Endothelial cell of umbilical vein (primary cell): Measurements from ENCODE around the gene RXFP1. TPM values are rescaled to one million over a fixed set of nuclear protein-coding genes. Genes with fewer than 3 reads are reported as not detected.

ENCODE experiments used
- Bru-seq: library from RNA; stranded (reverse); fragments of 400-500 nt; gene quantifications from one replicate; lab custom pipeline; 2021; lab: Mats Ljungman, UMichigan
- BruChase-seq, 2 experiments: library from RNA; stranded (reverse); fragments of 400-500 nt; gene quantifications; one replicate each; lab custom pipeline; 2021; lab: Mats Ljungman, UMichigan
- BruUV-seq: library from RNA; stranded (reverse); fragments of 400-500 nt; replicated peaks from 2 replicates; lab custom pipeline; 2021; lab: Mats Ljungman, UMichigan
- CTCF ChIA-PET: fragments of 300-600, 350-600 bp; sonication (Branson Sonifier 250); formaldehyde crosslinking; loops from one replicate; lab custom pipeline; 2021; ENCODE audit warnings: antibody characterized with exemption, inconsistent platforms; lab: Charles Lee
- POLR2A ChIA-PET: fragments of 300-600, 350-600 bp; sonication (Branson Sonifier 250); formaldehyde crosslinking; loops from one replicate; lab custom pipeline; 2021; ENCODE audit warnings: antibody characterized with exemption, inconsistent platforms; lab: Charles Lee
- DNase-seq: peaks from one replicate; pipeline ENCODE4 v3.0.0-alpha.2; 2011; ENCODE audit warnings: low read depth, low spot score
- FAIRE-seq: peaks from 2 replicates; lab custom pipeline; 2011; peaks lifted over from hg19 to GRCh38; lab: Jason Lieb, UNC
- H2AFZ ChIP-seq: 2 replicates; pipeline ENCODE4 v1.6.0; 2012; ENCODE audit warnings: low read depth, low read length, control low read depth, inconsistent platforms
- H3K27ac ChIP-seq: 2 replicates; pipeline ENCODE4 v1.5.1; 2011; ENCODE audit warnings: low read depth, mild to moderate bottlenecking, control low read depth, low read length, moderate library complexity; ENCODE audit not compliant: insufficient read depth
- H3K27me3 ChIP-seq, 2 experiments: 2 replicates each; pipeline versions ENCODE4 v1.6.0 to v1.6.1; 2011; ENCODE audit warnings: low read length in 2 of 2, mixed read lengths in 1 of 2; ENCODE audit not compliant: control insufficient read depth in 2 of 2, insufficient read depth in 2 of 2
- H3K36me3 ChIP-seq, 2 experiments: 2 replicates in 1 of 2; 3 replicates in 1 of 2; pipeline ENCODE4 v1.5.1; 2011; ENCODE audit warnings: low read length in 2 of 2, mild to moderate bottlenecking in 1 of 2, moderate library complexity in 1 of 2; ENCODE audit not compliant: control insufficient read depth in 2 of 2, insufficient read depth in 2 of 2; ENCODE audit errors: extremely low read depth in 1 of 2
- H3K4me1 ChIP-seq: 3 replicates; pipeline ENCODE4 v1.5.1; 2011; ENCODE audit warnings: mild to moderate bottlenecking, low read length; ENCODE audit not compliant: control insufficient read depth, insufficient read depth; ENCODE audit errors: extremely low read depth
- H3K4me2 ChIP-seq: 2 replicates; pipeline ENCODE4 v1.6.1; 2011; ENCODE audit warnings: low read length, control low read depth, mixed read lengths; ENCODE audit not compliant: insufficient read depth
- H3K4me3 ChIP-seq, 3 experiments: fragments of 200-600 bp in 1 of 3; sonication (generic), shearing (Covaris generic) in 1 of 3; replicated peaks in 1 of 3; 2 replicates each; pipeline ENCODE4 v1.5.1; 2011 to 2016; ENCODE audit warnings: control low read depth in 3 of 3, low read length in 3 of 3, mild to moderate bottlenecking in 2 of 3, inconsistent platforms in 1 of 3, low read depth in 1 of 3, moderate library complexity in 1 of 3; ENCODE audit not compliant: insufficient read depth in 1 of 3
- H3K79me2 ChIP-seq: 2 replicates; pipeline ENCODE4 v1.6.0; 2012; ENCODE audit warnings: low read length, inconsistent platforms; ENCODE audit not compliant: control insufficient read depth, insufficient read depth
- H3K9ac ChIP-seq: replicated peaks from 2 replicates; pipeline ENCODE3; 2011; ENCODE audit warnings: low read length, control low read depth; ENCODE audit not compliant: insufficient read depth; ENCODE audit errors: extremely low read depth
- H3K9me1 ChIP-seq: replicated peaks from 3 replicates; pipeline ENCODE4 v1.6.0; 2011; ENCODE audit warnings: mild to moderate bottlenecking, low read length; ENCODE audit not compliant: control insufficient read depth, insufficient read depth; ENCODE audit errors: extremely low read depth
- H3K9me3 ChIP-seq: replicated peaks from 2 replicates; pipeline ENCODE4 v1.5.1; 2012; ENCODE audit warnings: low read length, inconsistent platforms; ENCODE audit not compliant: control insufficient read depth, insufficient read depth
- H4K20me1 ChIP-seq: replicated peaks from 2 replicates; pipeline ENCODE3; 2011; ENCODE audit warnings: mild to moderate bottlenecking, low read length; ENCODE audit not compliant: control insufficient read depth, insufficient read depth; ENCODE audit errors: extremely low read depth
- EZH2 ChIP-seq: IDR thresholded peaks from 2 replicates; pipeline ENCODE4 v1.6.1; 2012; ENCODE audit warnings: borderline replicate concordance, low read depth, mild to moderate bottlenecking, moderate library complexity, low read length, inconsistent platforms; ENCODE audit not compliant: severe bottlenecking
- FOS ChIP-seq: IDR thresholded peaks from 2 replicates; pipeline ENCODE4 v1.6.1; 2011; ENCODE audit warnings: mild to moderate bottlenecking, low read length, moderate library complexity, borderline replicate concordance; ENCODE audit not compliant: insufficient read depth
- GATA2 ChIP-seq: IDR thresholded peaks from 2 replicates; pipeline ENCODE4 v1.7.0; 2011; ENCODE audit warnings: low read depth, mild to moderate bottlenecking, moderate library complexity, mixed read lengths, low read length; ENCODE audit not compliant: insufficient read length, insufficient read depth
- JUN ChIP-seq: IDR thresholded peaks from 2 replicates; pipeline ENCODE4 v1.6.1; 2011; ENCODE audit warnings: borderline replicate concordance, low read depth; ENCODE audit not compliant: insufficient read length, insufficient read depth
- MYC ChIP-seq: IDR thresholded peaks from one replicate; pipeline ENCODE4 v1.6.1; 2011; ENCODE audit warnings: mild to moderate bottlenecking, low read depth, low read length
- POLR2A ChIP-seq: IDR thresholded peaks from 2 replicates; pipeline ENCODE4 v1.6.1; 2012; ENCODE audit warnings: low read depth, mild to moderate bottlenecking, control low read depth, low read length
- POLR2AphosphoS5 ChIP-seq: IDR thresholded peaks from 2 replicates; pipeline ENCODE4 v1.6.1; 2012; ENCODE audit warnings: low read depth, mild to moderate bottlenecking, control low read depth, low read length, moderate library complexity; ENCODE audit not compliant: insufficient read depth
- dilution Hi-C: fragments of 300-500 bp; cut with MboI; formaldehyde crosslinking; loops from one replicate; pipeline ENCODE4 v1.15.0; 2019; ENCODE audit warnings: low sequenced_read_pairs; ENCODE audit not compliant: extremely low pct_ligation_motif_present
- intact Hi-C: fragments of 100-400 bp; cut with micrococcal nuclease; formaldehyde crosslinking; loops from one replicate; pipeline ENCODE4 v1.10.0; 2022
- long read RNA-seq: library from polyadenylated mRNA; stranded (forward); transcript quantifications from one replicate; pipeline ENCODE4 v2.0.0, GENCODE V29; 2021
- polyA minus RNA-seq, 3 experiments: library from RNA; depleted of rRNA, polyadenylated mRNA; stranded (reverse); fragments of >200 nt; gene quantifications; 1 replicate in 1 of 3; 2 replicates in 2 of 3; pipeline ENCODE4 v1.2.3, GENCODE V29; 2011
- polyA plus RNA-seq, 4 experiments: library from polyadenylated mRNA; depleted of rRNA in 3 of 4; stranded (reverse) in 3 of 4; unstranded in 1 of 4; fragments of >200 nt; gene quantifications; 2 replicates each; pipeline versions ENCODE4 v1.2.1 to v1.2.3, GENCODE V29; 2011 to 2012; ENCODE audit warnings: missing spikeins in 1 of 4
- total RNA-seq: library from RNA; stranded (reverse); gene quantifications from 2 replicates; pipeline ENCODE4 v1.2.3, GENCODE V29; 2021
- TF ChIP-seq, protein P1 (sequence below), 2 donors: IDR thresholded peaks; 1 replicate in 1 of 2; 2 replicates in 1 of 2; pipeline ENCODE4 v1.5.1; 2011; ENCODE audit warnings: low read length in 2 of 2, mild to moderate bottlenecking in 2 of 2, moderate library complexity in 2 of 2, control low read depth in 1 of 2, inconsistent platforms in 1 of 2, low read depth in 1 of 2; ENCODE audit not compliant: insufficient read depth in 1 of 2; ENCODE audit errors: extremely low read depth in 1 of 2
- TF ChIP-seq, protein P2 (sequence below): IDR thresholded peaks from 2 replicates; pipeline ENCODE4 v1.6.1; 2011; ENCODE audit not compliant: insufficient read depth, insufficient read length

RXFP1 gene
- total RNA-seq (not detected in 2 replicates), polyA plus RNA-seq (not detected in 2 replicates), polyA minus RNA-seq (not detected in 2 replicates), Bru-seq, nascent RNA (percentile 8 among the genes with signal in this experiment), BruChase-seq, experiment 1, labeled RNA remaining after a 6-hour chase (percentile 8 among the genes with signal in this experiment), BruChase-seq, experiment 2, labeled RNA remaining after a 2-hour chase (percentile 8 among the genes with signal in this experiment)
- polyA plus RNA-seq (2011; cell fraction: cytosol; rRNA removed), result not detected in 2 replicates
- 0.06 and 0.08 TPM in 2 replicates for polyA plus RNA-seq (2011; cell fraction: nucleus; rRNA removed)
- polyA plus RNA-seq (2012), result not detected in 2 replicates
- not detected for polyA minus RNA-seq (2011; cell fraction: cytosol; rRNA and poly(A)+ RNA removed)
- polyA minus RNA-seq (2011; cell fraction: nucleus; rRNA and poly(A)+ RNA removed), result not detected in 2 replicates
- long read RNA-seq, result 0 reads

DNA sequence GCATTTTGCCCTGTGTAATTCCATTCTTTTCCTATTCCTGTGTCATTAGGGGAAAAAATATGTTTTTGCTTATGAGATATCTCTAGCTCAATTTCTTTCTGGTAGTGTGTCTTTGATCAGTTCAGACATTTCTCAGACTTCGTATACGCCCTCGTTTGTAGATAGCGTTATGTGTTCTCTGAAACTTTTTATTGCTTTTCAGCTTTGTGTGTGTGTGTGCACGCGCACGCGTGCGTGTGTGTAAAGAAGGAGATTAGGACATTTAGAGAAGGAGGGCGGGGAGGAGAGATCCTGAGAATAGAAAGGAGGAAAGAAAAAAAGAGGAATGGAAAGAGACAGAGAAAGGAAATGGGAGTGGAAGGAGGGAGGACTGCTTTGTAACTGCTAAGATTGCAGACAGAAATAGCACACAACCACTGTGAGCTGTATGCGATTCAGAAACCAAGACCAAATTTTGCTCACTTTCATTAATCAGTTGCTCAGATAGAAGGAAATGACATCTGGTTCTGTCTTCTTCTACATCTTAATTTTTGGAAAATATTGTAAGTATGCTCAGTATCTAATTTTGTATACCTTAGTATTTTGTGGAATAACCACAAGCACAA is at the start of gene RXFP1:
TSS of gene RXFP1 (plus strand) at position 399 of the 605 bp plus-strand sequence. CDS start at position 494, 95 bp downstream.
- TF ChIP-seq FOS (no peak), POLR2A (no peak), MYC (no peak), JUN (no peak), EZH2 (no peak), GATA2 (no peak), POLR2AphosphoS5 (no peak)
- TF ChIP-seq, protein P1, sequence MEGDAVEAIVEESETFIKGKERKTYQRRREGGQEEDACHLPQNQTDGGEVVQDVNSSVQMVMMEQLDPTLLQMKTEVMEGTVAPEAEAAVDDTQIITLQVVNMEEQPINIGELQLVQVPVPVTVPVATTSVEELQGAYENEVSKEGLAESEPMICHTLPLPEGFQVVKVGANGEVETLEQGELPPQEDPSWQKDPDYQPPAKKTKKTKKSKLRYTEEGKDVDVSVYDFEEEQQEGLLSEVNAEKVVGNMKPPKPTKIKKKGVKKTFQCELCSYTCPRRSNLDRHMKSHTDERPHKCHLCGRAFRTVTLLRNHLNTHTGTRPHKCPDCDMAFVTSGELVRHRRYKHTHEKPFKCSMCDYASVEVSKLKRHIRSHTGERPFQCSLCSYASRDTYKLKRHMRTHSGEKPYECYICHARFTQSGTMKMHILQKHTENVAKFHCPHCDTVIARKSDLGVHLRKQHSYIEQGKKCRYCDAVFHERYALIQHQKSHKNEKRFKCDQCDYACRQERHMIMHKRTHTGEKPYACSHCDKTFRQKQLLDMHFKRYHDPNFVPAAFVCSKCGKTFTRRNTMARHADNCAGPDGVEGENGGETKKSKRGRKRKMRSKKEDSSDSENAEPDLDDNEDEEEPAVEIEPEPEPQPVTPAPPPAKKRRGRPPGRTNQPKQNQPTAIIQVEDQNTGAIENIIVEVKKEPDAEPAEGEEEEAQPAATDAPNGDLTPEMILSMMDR (IDR thresholded peaks at IDR 0.05; ENCODE audit: extremely low read depth in 1 of 2, insufficient read depth in 1 of 2, low read depth in 1 of 2, low read length in 2 of 2), result no peak
- TF ChIP-seq, protein P2, sequence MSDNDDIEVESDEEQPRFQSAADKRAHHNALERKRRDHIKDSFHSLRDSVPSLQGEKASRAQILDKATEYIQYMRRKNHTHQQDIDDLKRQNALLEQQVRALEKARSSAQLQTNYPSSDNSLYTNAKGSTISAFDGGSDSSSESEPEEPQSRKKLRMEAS, result no peak
- DNase-seq, result peak; percentile 28

More for the DNA sequence above, at the start of gene RXFP1:
- no peak within 1 kb of the TSS for H3K9ac ChIP-seq
- ChIA-PET CTCF (interaction anchor here (1.3 to 2.4 kb wide), 2 partner anchors 10 to 26 kb away, joined by 3 to 11 read pairs; no protein-coding TSS in a partner anchor), POLR2A (no interaction called here)
- no peak within 1 kb of the TSS for H3K27ac ChIP-seq
- no peaks in the 10 kb centered on the region for H3K4me1 ChIP-seq
- intact Hi-C loops, result no loop called here
- no peaks in the 10 kb centered on the region for H3K79me2 ChIP-seq
- H3K36me3 ChIP-seq, result no peaks in the 10 kb centered on the region
- H4K20me1 ChIP-seq, result no peaks in the 10 kb centered on the region
- no TSS peak for BruUV-seq
- no peaks in the 10 kb centered on the region for H3K9me3 ChIP-seq
- FAIRE-seq, result no peak
- peak within 1 kb of the TSS in 1 of 3 experiments; percentile 35 for H3K4me3 ChIP-seq
- H3K4me2 ChIP-seq, result peak within 1 kb of the TSS; percentile 58
- no peaks in the 10 kb centered on the region for H3K9me1 ChIP-seq
- H3K27me3 ChIP-seq, result no peaks in the 10 kb centered on the region
- peak within 1 kb of the TSS; percentile 89 for H2AFZ ChIP-seq
- dilution Hi-C loops, result no loop called here
